ENCODE measurements around the gene KIF22. TPM values are rescaled to one million over a fixed set of nuclear protein-coding genes. Genes with fewer than 3 reads are reported as not detected.

Gene KIF22
- total RNA-seq, result 10 to 100 TPM; 10.1 to 17.1 TPM

GRCh38 chr16:29790183-29790948, at the start of gene KIF22:
KIF22 (plus strand) TSS chr16:29790751; CDS start chr16:29790760, 9 bp downstream.
- no peaks in the 10 kb centered on the region for H3K9me3 ChIP-seq
- H3K36me3 ChIP-seq, result no peaks in the 10 kb centered on the region
- peak within 1 kb of the TSS; percentile 74 to 92 for H3K4me3 ChIP-seq
- DNase-seq (ENCODE audit: low spot score), result peak; percentile 99
- peaks cover 0 to 18% of the 10 kb centered on the region in 2 donors for H3K4me1 ChIP-seq
- H3K27ac ChIP-seq, result peak within 1 kb of the TSS; percentile 83 to 89
- TF ChIP-seq, protein P1, sequence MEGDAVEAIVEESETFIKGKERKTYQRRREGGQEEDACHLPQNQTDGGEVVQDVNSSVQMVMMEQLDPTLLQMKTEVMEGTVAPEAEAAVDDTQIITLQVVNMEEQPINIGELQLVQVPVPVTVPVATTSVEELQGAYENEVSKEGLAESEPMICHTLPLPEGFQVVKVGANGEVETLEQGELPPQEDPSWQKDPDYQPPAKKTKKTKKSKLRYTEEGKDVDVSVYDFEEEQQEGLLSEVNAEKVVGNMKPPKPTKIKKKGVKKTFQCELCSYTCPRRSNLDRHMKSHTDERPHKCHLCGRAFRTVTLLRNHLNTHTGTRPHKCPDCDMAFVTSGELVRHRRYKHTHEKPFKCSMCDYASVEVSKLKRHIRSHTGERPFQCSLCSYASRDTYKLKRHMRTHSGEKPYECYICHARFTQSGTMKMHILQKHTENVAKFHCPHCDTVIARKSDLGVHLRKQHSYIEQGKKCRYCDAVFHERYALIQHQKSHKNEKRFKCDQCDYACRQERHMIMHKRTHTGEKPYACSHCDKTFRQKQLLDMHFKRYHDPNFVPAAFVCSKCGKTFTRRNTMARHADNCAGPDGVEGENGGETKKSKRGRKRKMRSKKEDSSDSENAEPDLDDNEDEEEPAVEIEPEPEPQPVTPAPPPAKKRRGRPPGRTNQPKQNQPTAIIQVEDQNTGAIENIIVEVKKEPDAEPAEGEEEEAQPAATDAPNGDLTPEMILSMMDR (IDR thresholded peaks at IDR 0.05), result peak; percentile 45 to 84
- no peaks in the 10 kb centered on the region for H3K27me3 ChIP-seq

DNA sequence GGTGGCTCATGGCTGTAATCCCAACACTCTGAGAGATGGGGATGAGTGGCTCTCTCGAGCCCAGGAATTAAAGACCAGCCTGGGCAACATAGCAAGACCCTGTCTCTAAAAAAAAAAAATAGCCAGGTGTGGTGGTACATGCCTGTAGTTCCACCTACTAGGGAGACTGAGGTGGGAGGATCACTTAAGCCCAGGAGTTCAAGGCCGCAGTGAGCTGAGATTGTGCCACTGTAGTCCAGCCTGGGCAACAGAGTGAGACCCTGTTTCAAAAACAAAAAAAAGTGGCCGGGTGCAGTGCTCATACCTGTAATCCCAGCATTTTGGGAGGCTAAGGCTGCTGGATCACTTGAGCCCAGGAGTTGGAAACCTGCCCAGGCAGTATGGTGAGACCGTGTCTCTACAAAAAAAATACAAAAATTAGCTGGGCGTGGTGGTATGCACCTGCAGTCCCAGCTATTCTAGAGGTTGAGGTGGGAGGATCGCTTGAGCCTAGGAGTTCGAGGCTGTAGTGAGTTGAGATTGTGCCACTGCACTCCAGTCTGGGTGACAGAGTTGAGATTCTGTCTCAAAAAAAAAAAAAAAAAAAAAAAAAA, 47.8 kb upstream of the KIF22 start:
- DNase-seq (ENCODE audit: low spot score), result no peak

GRCh38 chr16:29743475-29743826, 47.1 kb upstream of the KIF22 start:
- Histone ChIP-seq H3K36me3 (no peaks in the 10 kb centered on the region), H3K4me3 (no peak overlapping the region), H3K27ac (no peak overlapping the region), H3K27me3 (no peaks in the 10 kb centered on the region), H3K9me3 (no peaks in the 10 kb centered on the region), H3K4me1 (no peaks in the 10 kb centered on the region)
- DNase-seq (ENCODE audit: low spot score), result no peak
- TF ChIP-seq, protein P1 (IDR thresholded peaks at IDR 0.05), result no peak

More for the DNA sequence above, 47.8 kb upstream of the KIF22 start:
- no peak overlapping the region for H3K27ac ChIP-seq
- no peaks in the 10 kb centered on the region for H3K27me3 ChIP-seq
- no peaks in the 10 kb centered on the region for H3K4me1 ChIP-seq
- H3K4me3 ChIP-seq, result no peak overlapping the region
- TF ChIP-seq, protein P1 (IDR thresholded peaks at IDR 0.05), result no peak
- H3K36me3 ChIP-seq, result no peaks in the 10 kb centered on the region
- no peaks in the 10 kb centered on the region for H3K9me3 ChIP-seq

- H3K27ac ChIP-seq, result no peak overlapping the region
- no peak overlapping the region for H3K4me3 ChIP-seq
These were observed 46.6 kb upstream of the KIF22 start for GRCh38 chr16:29743827-29744531.

DNA sequence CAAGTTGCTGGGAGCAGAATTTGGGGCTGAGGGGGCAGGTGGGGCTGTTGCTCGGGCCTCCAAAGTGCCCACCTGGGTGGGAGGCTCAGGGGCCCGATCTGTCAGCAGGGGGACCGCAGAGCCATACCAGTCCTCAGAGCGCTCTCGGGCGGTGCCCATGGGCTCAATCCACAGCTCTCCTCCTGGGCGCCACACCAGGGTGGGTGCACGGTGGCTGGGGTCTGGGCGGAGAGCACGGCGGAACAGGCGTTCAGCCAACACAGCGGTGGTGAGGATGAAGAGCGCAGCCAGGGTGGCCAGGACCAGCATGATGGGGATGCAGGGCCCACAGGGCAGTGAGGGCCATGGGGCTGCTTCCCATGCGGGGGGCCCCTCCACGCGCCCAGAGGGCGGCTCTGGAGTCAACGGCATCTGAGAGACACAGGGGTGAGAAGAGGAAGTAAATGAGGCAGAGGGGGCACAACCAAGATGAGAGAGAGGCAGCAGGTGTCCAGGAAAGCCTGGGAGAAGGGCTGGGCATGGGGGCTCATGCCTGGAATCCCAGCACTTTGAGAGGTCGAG, 45.9 kb upstream of the KIF22 start:
- no peaks in the 10 kb centered on the region for H3K9me3 ChIP-seq
- H3K27ac ChIP-seq, result no peak overlapping the region
- TF ChIP-seq, protein P1 (IDR thresholded peaks at IDR 0.05), result no peak
- no peaks in the 10 kb centered on the region for H3K27me3 ChIP-seq
- H3K4me1 ChIP-seq, result no peaks in the 10 kb centered on the region
- H3K36me3 ChIP-seq, result no peaks in the 10 kb centered on the region
- H3K4me3 ChIP-seq, result no peak overlapping the region
- DNase-seq (ENCODE audit: low spot score), result no peak

More at GRCh38 chr16:29743827-29744531, 46.6 kb upstream of the KIF22 start:
- no peaks in the 10 kb centered on the region for H3K27me3 ChIP-seq
- TF ChIP-seq, protein P1 (IDR thresholded peaks at IDR 0.05), result no peak
- no peaks in the 10 kb centered on the region for H3K36me3 ChIP-seq
- DNase-seq (ENCODE audit: low spot score), result no peak
- H3K9me3 ChIP-seq, result no peaks in the 10 kb centered on the region
- no peaks in the 10 kb centered on the region for H3K4me1 ChIP-seq

Measured in right atrium auricular region (tissue), 2 donors.